K562 (cell line): ENCODE measurements around the gene FOSL1. TPM values are rescaled to one million over a fixed set of nuclear protein-coding genes. Genes with fewer than 3 reads are reported as not detected.

Experiments used
- ARHGAP35 ChIP-seq: fragments of 450-650 bp; IDR thresholded peaks from 2 replicates; pipeline ENCODE4 v1.6.1; 2018; ENCODE audit not compliant: partially characterized antibody
- CHD1 ChIP-seq: fragments of 200-600 bp; sonication (generic); IDR thresholded peaks from one replicate; pipeline ENCODE4 v1.6.1; 2012; ENCODE audit warnings: mild to moderate bottlenecking, moderate library complexity, low read length, inconsistent platforms
- FIP1L1 ChIP-seq: fragments of 200-400 bp; formaldehyde crosslinking; IDR thresholded peaks from 2 replicates; pipeline ENCODE4 v1.6.1; 2018; ENCODE audit warnings: mild to moderate bottlenecking, low read depth, low read length; ENCODE audit not compliant: poor library complexity, severe bottlenecking
- KAT8 ChIP-seq: fragments of 450-650 bp; IDR thresholded peaks from 2 replicates; pipeline ENCODE4 v1.6.1; 2016; ENCODE audit warnings: low read depth, mild to moderate bottlenecking
- PHF8 ChIP-seq: fragments of 200-600 bp; sonication (generic); IDR thresholded peaks from 2 replicates; pipeline ENCODE4 v1.6.1; 2012; ENCODE audit warnings: mixed run types, mild to moderate bottlenecking, inconsistent platforms, low read length, moderate library complexity, borderline replicate concordance
- POLR2B ChIP-seq: fragments of 450-650 bp; IDR thresholded peaks from 2 replicates; pipeline ENCODE4 v1.6.1; 2018; ENCODE audit warnings: low read depth; ENCODE audit not compliant: partially characterized antibody
- RB1 ChIP-seq: fragments of 450-650 bp; IDR thresholded peaks from 2 replicates; pipeline ENCODE4 v1.6.1; 2017; ENCODE audit warnings: low read depth, mild to moderate bottlenecking
- SNIP1 ChIP-seq: fragments of 450-650 bp; IDR thresholded peaks from 2 replicates; pipeline ENCODE4 v1.7.1; 2017; ENCODE audit warnings: low read depth, mild to moderate bottlenecking
- TAF15 ChIP-seq: fragments of 200-400 bp; formaldehyde crosslinking; IDR thresholded peaks from 2 replicates; pipeline ENCODE4 v1.6.1; 2017; ENCODE audit warnings: mild to moderate bottlenecking, low read depth, low read length, moderate library complexity
- ZBTB34 ChIP-seq: fragments of 250-450 bp; sonication (Bioruptor Pico); IDR thresholded peaks from 2 replicates; pipeline ENCODE4 v1.8.0; 2021; ENCODE audit warnings: mild to moderate bottlenecking, moderate library complexity
- ZBTB40 ChIP-seq, 2 experiments: fragments of 450-650 bp in 1 of 2; sonication (generic) in 1 of 2; formaldehyde crosslinking in 1 of 2; IDR thresholded peaks; 2 replicates each; pipeline versions ENCODE4 v1.7.1 to v1.9.0; 2016 to 2022; ENCODE audit warnings: inconsistent platforms in 1 of 2, mild to moderate bottlenecking in 1 of 2, missing genetic modification reagents in 1 of 2
- ZNF253 ChIP-seq: fragments of 250-450 bp; sonication (Bioruptor Pico); conservative IDR thresholded peaks from 2 replicates; pipeline ENCODE4 v1.6.1; 2021; ENCODE audit warnings: mild to moderate bottlenecking
- ZNF3 ChIP-seq: fragments of 250-450 bp; sonication (Bioruptor Pico); IDR thresholded peaks from 2 replicates; pipeline ENCODE4 v1.5.0; 2021; ENCODE audit warnings: mild to moderate bottlenecking, moderate library complexity
- ZNF717 ChIP-seq: fragments of 250-450 bp; sonication (Bioruptor Pico); IDR thresholded peaks from 2 replicates; pipeline ENCODE4 v1.5.0; 2021
- ZNF76 ChIP-seq: fragments of 250-450 bp; sonication (Bioruptor Pico); IDR thresholded peaks from 2 replicates; pipeline ENCODE4 v1.4.0; 2020; ENCODE audit warnings: mild to moderate bottlenecking, moderate library complexity, borderline replicate concordance
- polyA plus RNA-seq, 8 experiments: library from polyadenylated mRNA; depleted of rRNA in 4 of 8; stranded (reverse) in 5 of 8; unstranded in 3 of 8; fragments of >200 nt; fragmentation: Nextera tagmentation in 2 of 8; fragmentation: Illumina TruSeq in 1 of 8; extraction: Ambion mirVana in 2 of 8; extraction: Trizol in 1 of 8; gene quantifications; 2 replicates each; pipeline versions ENCODE4 v1.2.1 to v1.2.3, GENCODE V29; 2011 to 2014; ENCODE audit warnings: inconsistent platforms in 1 of 8, missing spikeins in 1 of 8
- total RNA-seq, 7 experiments: library from RNA; depleted of rRNA in 6 of 7; stranded (reverse); fragments of >200 nt in 6 of 7; fragmentation: Illumina TruSeq in 2 of 7; extraction: Trizol in 2 of 7; gene quantifications; 2 replicates each; pipeline versions ENCODE4 v1.2.1 to v1.2.3, GENCODE V29; 2011 to 2021; ENCODE audit warnings: low replicate concordance in 1 of 7

Gene FOSL1
- total and polyA plus RNA-seq, 9 of the 15 experiments (the other 6 are each of a cell fraction or from before 2014, with no cell fraction given), result 3.5 to 39.6 (median 10.0) TPM

DNA sequence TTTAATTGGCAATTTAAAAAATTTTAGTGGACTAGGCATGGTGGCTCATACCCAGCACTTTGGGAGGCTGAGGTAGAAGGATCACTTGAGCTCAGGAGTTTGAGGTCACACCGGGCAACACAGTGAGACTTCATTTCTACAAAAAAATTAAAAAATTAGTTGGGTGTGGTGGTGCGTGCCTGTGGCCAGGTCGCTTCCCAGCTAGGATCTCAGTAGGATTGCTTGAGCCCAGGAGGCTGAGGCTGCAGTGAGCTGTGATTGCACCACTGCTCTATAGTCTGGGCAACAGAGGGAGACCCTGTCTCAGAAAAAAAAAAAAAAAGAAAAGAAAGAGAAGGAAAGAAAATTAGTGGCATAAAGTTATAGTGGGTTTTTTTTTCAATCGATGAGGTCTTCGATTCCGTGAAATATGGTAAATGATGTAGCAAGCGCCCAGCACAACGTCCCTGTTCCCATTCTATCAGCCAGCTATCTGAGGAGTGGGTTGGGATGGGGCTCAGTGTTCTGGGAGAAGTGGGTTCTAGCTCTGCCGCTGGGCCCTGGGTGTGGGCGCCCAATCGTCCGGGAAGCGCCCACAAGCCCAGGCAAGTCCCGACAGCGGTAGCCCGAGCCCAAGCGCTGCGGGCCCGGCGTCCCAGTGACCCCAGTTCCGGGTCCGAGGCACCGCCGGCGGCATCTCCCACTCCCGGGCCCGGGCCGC is 1.4 kb downstream of the FOSL1 start (continued):
- no peak for TF ChIP-seq ZNF717
- no peak for TF ChIP-seq ZNF253 (CRISPR knock-in tag)
- TF ChIP-seq TAF15, result no peak
- TF ChIP-seq POLR2B, result peak; percentile 12
- peak; percentile 78; the same call in 1 of the 2 replicates for TF ChIP-seq RB1
- TF ChIP-seq ZBTB34 (CRISPR knock-in tag), result no peak
- TF ChIP-seq ZNF76 (CRISPR knock-in tag), result no peak
- TF ChIP-seq KAT8, result no peak
- TF ChIP-seq FIP1L1, result no peak
- TF ChIP-seq SNIP1, result no peak
- no peak for TF ChIP-seq ZNF3 (CRISPR knock-in tag)
- TF ChIP-seq ARHGAP35, result no peak
- TF ChIP-seq CHD1, result peak; percentile 80
- TF ChIP-seq PHF8, result peak; percentile 50; the same call in 1 of the 2 replicates
- 0 out of 2 replicates have a peak, but pooled peaks have one; percentile 36 for TF ChIP-seq ZBTB40 (IDR thresholded peaks at IDR 0.05)
- no peak for TF ChIP-seq ZBTB40 (CRISPR knock-in tag; IDR thresholded peaks at IDR 0.05)
